GM12865 (cell line): Measurements from ENCODE around the gene PSMB9.

Experiments
- DNase-seq: peaks from one replicate; pipeline ENCODE4 v3.0.0; 2010; ENCODE audit warnings: low read depth
- H3K4me3 ChIP-seq: 2 replicates; pipeline ENCODE4 v1.5.1; 2011; ENCODE audit warnings: mild to moderate bottlenecking, low read depth, low read length, control low read depth
- CTCF ChIP-seq: IDR thresholded peaks from 2 replicates; pipeline ENCODE4 v1.5.1; 2011; ENCODE audit warnings: low read length, control low read depth, low read depth, inconsistent platforms; ENCODE audit not compliant: insufficient read depth; ENCODE audit errors: missing control alignments

The PSMB9 gene

GRCh38 chr6:32903952-32904351, 50.0 kb downstream of the PSMB9 start:
- DNase-seq = no peak
- H3K4me3 ChIP-seq = no peak overlapping the region
- no peak for TF ChIP-seq CTCF

- no peak for DNase-seq
- TF ChIP-seq CTCF = no peak
- no peak overlapping the region for H3K4me3 ChIP-seq
Observed at GRCh38 chr6:32905078-32905477, 51.1 kb downstream of the PSMB9 start.

GRCh38 chr6:32906539-32906938, 52.5 kb downstream of the PSMB9 start:
- no peak for DNase-seq
- no peak for TF ChIP-seq CTCF
- H3K4me3 ChIP-seq = no peak overlapping the region

- H3K4me3 ChIP-seq = no peak overlapping the region
- no peak for TF ChIP-seq CTCF
- no peak for DNase-seq
Observed at GRCh38 chr6:32908897-32909296, 54.9 kb downstream of the PSMB9 start.
